ENCODE measurements around the gene TAS1R3.

- TF ChIP-seq EZH2 (IDR thresholded peaks at IDR 0.05; ENCODE audit: insufficient read depth, low read length): no peak
- TF ChIP-seq CTCF (IDR thresholded peaks at IDR 0.05; ENCODE audit: insufficient read depth, low read depth, low read length): no peak
Observed at GRCh38 chr1:1332774-1333480, 1.8 kb downstream of the TAS1R3 start.

Data from astrocyte (in vitro differentiated cells and primary cell).